ENCODE results near the gene ELOVL1.

The ELOVL1 gene

GRCh38 chr1:43322506-43322905 is 45.3 kb downstream of the ELOVL1 start:
- no peak for DNase-seq

GRCh38 chr1:43321331-43321891 is 46.4 kb downstream of the ELOVL1 start:
- DNase-seq = no peak

- DNase-seq = no peak
Observed at GRCh38 chr1:43319766-43320165, 48.0 kb downstream of the ELOVL1 start.

GRCh38 chr1:43319288-43319687 is 48.5 kb downstream of the ELOVL1 start:
- no peak for DNase-seq

GRCh38 chr1:43318831-43319230 is 49.0 kb downstream of the ELOVL1 start:
- DNase-seq = no peak

- DNase-seq = no peak
Observed at GRCh38 chr1:43317817-43318471, 49.9 kb downstream of the ELOVL1 start.

GRCh38 chr1:43316738-43317520 is 50.9 kb downstream of the ELOVL1 start:
- no peak for DNase-seq

- DNase-seq = no peak
Observed at GRCh38 chr1:43315963-43316737, 51.7 kb downstream of the ELOVL1 start.

GRCh38 chr1:43315481-43315880 is 52.3 kb downstream of the ELOVL1 start:
- no peak for DNase-seq

GRCh38 chr1:43314233-43314632 is 53.6 kb downstream of the ELOVL1 start:
- no peak for DNase-seq

- no peak for DNase-seq
Observed at GRCh38 chr1:43313771-43314170, 54.0 kb downstream of the ELOVL1 start.
